ENCODE results near the gene ILKAP. TPM values are rescaled to one million over a fixed set of nuclear protein-coding genes. Genes with fewer than 3 reads are reported as not detected.
A peak's percentile ranks its signal among the peaks of the same experiment; 100 is the strongest.

ILKAP gene
- polyA plus RNA-seq (ENCODE audit: insufficient read length in 4 of 4): 10 to 100 TPM; 38.8 to 60.8 (median 47.8) TPM

- DNase-seq (ENCODE audit: low read depth in 4 of 4, low spot score in 2 of 4): peak in 3 of 4 donors; percentile 64 to 76 (median 64)
These were observed at the start of gene ILKAP for GRCh38 chr2:238203094-238203972. Gene ILKAP, minus strand, starts transcription at chr2:238203695. Its CDS starts 142 bp downstream, at chr2:238203553.

GRCh38 chr2:238252766-238253630 lies 49.5 kb upstream of the ILKAP start:
- no peak for DNase-seq (ENCODE audit: low read depth in 4 of 4, low spot score in 2 of 4)

GRCh38 chr2:238251986-238252385 lies 48.5 kb upstream of the ILKAP start:
- DNase-seq (ENCODE audit: low read depth in 4 of 4, low spot score in 2 of 4): no peak

GRCh38 chr2:238251331-238251730 lies 47.8 kb upstream of the ILKAP start:
- no peak for DNase-seq (ENCODE audit: low read depth in 4 of 4, low spot score in 2 of 4)

GRCh38 chr2:238250896-238251295 lies 47.4 kb upstream of the ILKAP start:
- no peak for DNase-seq (ENCODE audit: low read depth in 4 of 4, low spot score in 2 of 4)

GRCh38 chr2:238247841-238248453 lies 44.5 kb upstream of the ILKAP start:
- DNase-seq (ENCODE audit: low read depth in 4 of 4, low spot score in 2 of 4): no peak

- DNase-seq (ENCODE audit: low read depth in 4 of 4, low spot score in 2 of 4): no peak
These were observed 43.7 kb upstream of the ILKAP start for GRCh38 chr2:238247002-238247822.

GRCh38 chr2:238244151-238244550 lies 40.7 kb upstream of the ILKAP start:
- DNase-seq (ENCODE audit: low read depth in 4 of 4, low spot score in 2 of 4): no peak

GRCh38 chr2:238243496-238244076 lies 40.1 kb upstream of the ILKAP start:
- DNase-seq (ENCODE audit: low read depth in 4 of 4, low spot score in 2 of 4): no peak

GRCh38 chr2:238242731-238243495 lies 39.4 kb upstream of the ILKAP start:
- DNase-seq (ENCODE audit: low read depth in 4 of 4, low spot score in 2 of 4): no peak

- no peak for DNase-seq (ENCODE audit: low read depth in 4 of 4, low spot score in 2 of 4)
These were observed 38.5 kb upstream of the ILKAP start for GRCh38 chr2:238241970-238242369.

GRCh38 chr2:238240757-238241711 lies 37.5 kb upstream of the ILKAP start:
- no peak for DNase-seq (ENCODE audit: low read depth in 4 of 4, low spot score in 2 of 4)

GRCh38 chr2:238239863-238240756 lies 36.6 kb upstream of the ILKAP start, which contains the start of gene HES6:
Gene HES6, minus strand, starts transcription at chr2:238240038. Its CDS starts 133 bp downstream, at chr2:238239905.
- DNase-seq (ENCODE audit: low read depth in 4 of 4, low spot score in 2 of 4): peak in 2 of 4 donors; percentile 70 to 87

GRCh38 chr2:238239543-238239862 lies 36.0 kb upstream of the ILKAP start:
- DNase-seq (ENCODE audit: low read depth in 4 of 4, low spot score in 2 of 4): no peak

GRCh38 chr2:238238766-238239542 lies 35.5 kb upstream of the ILKAP start:
- no peak for DNase-seq (ENCODE audit: low read depth in 4 of 4, low spot score in 2 of 4)

GRCh38 chr2:238238311-238238765 lies 34.8 kb upstream of the ILKAP start:
- no peak for DNase-seq (ENCODE audit: low read depth in 4 of 4, low spot score in 2 of 4)

Data from left renal cortex interstitium (tissue), 4 donors.